ENCODE data around the gene MRPS2.
"Not testable (repeated sequence)": the region's sequence is repeated elsewhere in the genome, so short reads cannot be mapped to it uniquely, and the experiment has no call there.

Gene MRPS2

GRCh38 chr9:135525241-135526088 lies 25.0 kb downstream of the MRPS2 start:
- no peak overlapping the region for H3K27ac ChIP-seq
- no peak for TF ChIP-seq ZFX (IDR thresholded peaks at IDR 0.05; ENCODE audit: borderline replicate concordance)
- TF ChIP-seq, protein P1, sequence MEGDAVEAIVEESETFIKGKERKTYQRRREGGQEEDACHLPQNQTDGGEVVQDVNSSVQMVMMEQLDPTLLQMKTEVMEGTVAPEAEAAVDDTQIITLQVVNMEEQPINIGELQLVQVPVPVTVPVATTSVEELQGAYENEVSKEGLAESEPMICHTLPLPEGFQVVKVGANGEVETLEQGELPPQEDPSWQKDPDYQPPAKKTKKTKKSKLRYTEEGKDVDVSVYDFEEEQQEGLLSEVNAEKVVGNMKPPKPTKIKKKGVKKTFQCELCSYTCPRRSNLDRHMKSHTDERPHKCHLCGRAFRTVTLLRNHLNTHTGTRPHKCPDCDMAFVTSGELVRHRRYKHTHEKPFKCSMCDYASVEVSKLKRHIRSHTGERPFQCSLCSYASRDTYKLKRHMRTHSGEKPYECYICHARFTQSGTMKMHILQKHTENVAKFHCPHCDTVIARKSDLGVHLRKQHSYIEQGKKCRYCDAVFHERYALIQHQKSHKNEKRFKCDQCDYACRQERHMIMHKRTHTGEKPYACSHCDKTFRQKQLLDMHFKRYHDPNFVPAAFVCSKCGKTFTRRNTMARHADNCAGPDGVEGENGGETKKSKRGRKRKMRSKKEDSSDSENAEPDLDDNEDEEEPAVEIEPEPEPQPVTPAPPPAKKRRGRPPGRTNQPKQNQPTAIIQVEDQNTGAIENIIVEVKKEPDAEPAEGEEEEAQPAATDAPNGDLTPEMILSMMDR (IDR thresholded peaks at IDR 0.05): no peak

DNA sequence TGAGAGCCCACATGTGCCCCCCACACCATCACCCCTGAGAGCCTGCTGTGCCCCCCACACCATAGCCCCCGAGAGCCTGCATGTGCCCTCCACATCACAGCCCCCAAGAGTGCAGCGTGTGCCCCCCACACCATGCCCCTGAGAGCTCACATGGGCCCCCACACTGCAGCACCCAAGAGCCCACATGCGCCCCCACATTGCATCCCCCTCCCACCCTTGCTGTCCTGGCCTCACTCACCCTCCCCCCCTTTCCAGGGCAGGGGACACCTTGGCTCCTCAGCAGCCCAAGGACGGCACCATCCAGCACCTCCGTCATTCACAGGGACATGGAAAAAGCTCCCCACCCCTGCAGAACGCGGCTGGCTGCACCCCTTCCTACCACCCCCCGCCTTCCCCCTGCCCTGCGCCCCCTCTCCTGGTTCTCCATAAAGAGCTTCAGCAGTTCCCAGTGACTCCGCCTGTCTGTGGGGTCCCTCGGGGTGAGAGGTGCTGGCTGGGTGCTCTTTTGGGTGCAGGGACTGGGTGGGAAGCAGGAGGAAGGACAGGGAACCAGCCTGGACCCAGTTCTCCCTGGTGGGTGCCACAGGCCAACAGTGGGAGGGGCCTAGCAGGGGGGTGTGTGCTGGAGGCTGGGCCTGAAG lies 25.7 kb downstream of the MRPS2 start:
- TF ChIP-seq ZFX (IDR thresholded peaks at IDR 0.05; ENCODE audit: borderline replicate concordance): no peak
- TF ChIP-seq, protein P1 (IDR thresholded peaks at IDR 0.05): no peak
- no peak overlapping the region for H3K27ac ChIP-seq

DNA sequence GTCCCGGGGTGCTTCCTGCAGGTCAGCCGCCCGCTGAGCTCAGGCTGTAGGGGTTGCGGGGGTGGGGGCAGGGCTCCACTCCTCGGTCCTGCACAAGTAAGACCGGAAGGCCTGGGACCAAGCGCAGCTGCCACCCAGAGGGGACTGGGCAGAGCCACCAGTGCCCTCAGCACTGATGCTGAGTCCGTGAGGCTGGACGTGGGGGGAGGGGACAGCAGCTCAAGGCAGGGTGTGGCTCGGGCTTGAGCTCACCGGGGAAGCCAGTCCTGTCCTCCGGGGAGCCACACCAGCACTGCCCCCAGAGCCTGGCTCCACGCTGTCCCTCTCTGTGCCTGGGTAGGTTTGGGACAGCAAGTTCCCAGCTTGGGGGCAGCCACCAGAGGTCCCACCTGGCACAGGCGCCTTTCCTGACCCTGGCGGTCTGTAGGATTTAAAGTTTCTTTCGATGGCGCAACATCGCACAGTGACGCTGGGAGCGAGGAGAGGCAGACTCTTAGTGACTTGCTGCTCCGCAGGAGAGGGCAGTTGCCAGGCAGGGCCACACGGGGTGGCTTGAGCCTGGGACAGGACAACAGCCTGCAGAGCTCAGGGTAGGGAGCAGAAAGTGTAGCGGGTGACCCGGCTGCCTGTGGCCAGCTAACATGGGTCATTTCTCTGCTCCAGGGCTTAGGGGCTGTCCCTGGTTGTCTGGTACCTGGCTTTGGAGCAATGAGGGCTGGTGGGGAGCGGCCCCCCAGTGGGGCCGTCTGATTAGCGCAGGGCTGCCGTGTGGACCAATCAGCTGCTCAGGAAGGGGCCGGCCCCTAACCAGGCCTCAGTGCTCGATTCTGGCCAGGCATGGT lies 26.5 kb downstream of the MRPS2 start:
- TF ChIP-seq ZFX (IDR thresholded peaks at IDR 0.05; ENCODE audit: borderline replicate concordance): no peak
- TF ChIP-seq, protein P1 (IDR thresholded peaks at IDR 0.05): no peak
- no peak overlapping the region for H3K27ac ChIP-seq

GRCh38 chr9:135528842-135529435 lies 28.5 kb downstream of the MRPS2 start:
- not testable (repeated sequence) for H3K27ac ChIP-seq

- TF ChIP-seq, protein P1 (IDR thresholded peaks at IDR 0.05): no peak
- no peak for TF ChIP-seq ZFX (IDR thresholded peaks at IDR 0.05; ENCODE audit: borderline replicate concordance)
- no peak overlapping the region for H3K27ac ChIP-seq
Observed at GRCh38 chr9:135530146-135530545, 29.7 kb downstream of the MRPS2 start.

DNA sequence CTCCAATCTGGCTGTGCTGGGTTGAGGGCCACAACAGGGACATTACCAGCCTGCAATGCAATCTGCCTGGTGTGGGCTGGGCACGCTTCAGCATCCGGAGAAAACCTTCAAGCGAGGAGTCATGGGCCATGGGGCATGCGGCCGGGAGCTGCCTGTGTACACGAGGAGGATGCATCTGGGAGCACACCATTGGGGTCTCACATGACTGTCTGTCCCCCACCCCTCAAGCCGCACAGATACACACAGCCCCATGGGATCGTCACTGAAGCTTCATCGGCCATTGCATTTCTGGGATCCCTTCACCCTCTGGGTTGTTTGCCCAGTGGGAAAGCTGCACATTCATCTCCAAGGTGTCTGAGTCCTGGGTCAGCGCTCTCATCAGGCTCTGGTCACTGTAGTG lies 30.6 kb downstream of the MRPS2 start:
- H3K27ac ChIP-seq: no peak overlapping the region
- TF ChIP-seq, protein P1 (IDR thresholded peaks at IDR 0.05): no peak
- no peak for TF ChIP-seq ZFX (IDR thresholded peaks at IDR 0.05; ENCODE audit: borderline replicate concordance)

- TF ChIP-seq, protein P1 (IDR thresholded peaks at IDR 0.05): no peak
- no peak for TF ChIP-seq ZFX (IDR thresholded peaks at IDR 0.05; ENCODE audit: borderline replicate concordance)
- no peak overlapping the region for H3K27ac ChIP-seq
Observed at GRCh38 chr9:135533113-135533512, 32.6 kb downstream of the MRPS2 start.
